ENCODE measurements around the gene CCDC152.

CCDC152 gene

GRCh38 chr5:42822548-42822947 lies 65.9 kb downstream of the CCDC152 start:
- no peak for DNase-seq
- no peak overlapping the region for H3K9ac ChIP-seq (ENCODE audit: low read length)
- WGBS (ENCODE audit: extremely low coverage, insufficient coverage, low lambda C conversion rate), result no CpG with 5 or more reads among the region's 2 CpGs

GRCh38 chr5:42824347-42824976 lies 67.8 kb downstream of the CCDC152 start:
- Histone ChIP-seq H3K79me1 (ENCODE audit: low read length) (no peaks in the 10 kb centered on the region), H4K8ac (ENCODE audit: low read depth, low read length) (no peak overlapping the region), H3K36me3 (ENCODE audit: control insufficient read depth, insufficient read depth, low read length) (no peaks in the 10 kb centered on the region), H3K27ac (ENCODE audit: low read depth, low read length) (no peak overlapping the region), H3K79me2 (ENCODE audit: control insufficient read depth, insufficient read depth, low read length) (no peaks in the 10 kb centered on the region), H3K4me1 (ENCODE audit: control insufficient read depth, low read depth, low read length) (no peaks in the 10 kb centered on the region), H3K18ac (ENCODE audit: low read length) (no peak overlapping the region), H2BK120ac (ENCODE audit: low read depth, low read length) (no peak overlapping the region), H4K5ac (ENCODE audit: low read length) (no peak overlapping the region), H3K27me3 (ENCODE audit: insufficient read depth, low read length, poor library complexity) (no peaks in the 10 kb centered on the region), H3K4me3 (ENCODE audit: low read length) (no peak overlapping the region), H3K4ac (ENCODE audit: low read depth, low read length) (no peak overlapping the region), H3K9ac (ENCODE audit: low read length) (no peak overlapping the region), H2BK5ac (ENCODE audit: low read length) (no peak overlapping the region), H3K4me2 (ENCODE audit: low read length) (no peak overlapping the region), H2BK15ac (replicated peaks; ENCODE audit: low read depth) (no peak overlapping the region), H3K23ac (ENCODE audit: low read length) (no peak overlapping the region), H2AK5ac (ENCODE audit: low read length) (no peak overlapping the region), H3K56ac (ENCODE audit: low read length) (no peak overlapping the region)
- WGBS (ENCODE audit: extremely low coverage, insufficient coverage, low lambda C conversion rate), result no CpG with 5 or more reads among the region's 7 CpGs
- no peak for DNase-seq

More at GRCh38 chr5:42822548-42822947, 65.9 kb downstream of the CCDC152 start:
- H3K56ac ChIP-seq (ENCODE audit: low read length), result no peak overlapping the region
- H2BK15ac ChIP-seq (replicated peaks; ENCODE audit: low read depth), result no peak overlapping the region
- no peak overlapping the region for H3K27ac ChIP-seq (ENCODE audit: low read depth, low read length)
- H3K27me3 ChIP-seq (ENCODE audit: insufficient read depth, low read length, poor library complexity), result no peaks in the 10 kb centered on the region
- H3K23ac ChIP-seq (ENCODE audit: low read length), result no peak overlapping the region
- no peak overlapping the region for H3K4ac ChIP-seq (ENCODE audit: low read depth, low read length)
- no peaks in the 10 kb centered on the region for H3K4me1 ChIP-seq (ENCODE audit: control insufficient read depth, low read depth, low read length)
- no peak overlapping the region for H2AK5ac ChIP-seq (ENCODE audit: low read length)
- no peak overlapping the region for H2BK5ac ChIP-seq (ENCODE audit: low read length)
- no peaks in the 10 kb centered on the region for H3K36me3 ChIP-seq (ENCODE audit: control insufficient read depth, insufficient read depth, low read length)
- no peak overlapping the region for H3K4me3 ChIP-seq (ENCODE audit: low read length)
- no peak overlapping the region for H4K5ac ChIP-seq (ENCODE audit: low read length)
- no peak overlapping the region for H2BK120ac ChIP-seq (ENCODE audit: low read depth, low read length)
- H3K18ac ChIP-seq (ENCODE audit: low read length), result no peak overlapping the region
- no peaks in the 10 kb centered on the region for H3K79me2 ChIP-seq (ENCODE audit: control insufficient read depth, insufficient read depth, low read length)
- H4K8ac ChIP-seq (ENCODE audit: low read depth, low read length), result no peak overlapping the region
- H3K79me1 ChIP-seq (ENCODE audit: low read length), result no peaks in the 10 kb centered on the region
- H3K4me2 ChIP-seq (ENCODE audit: low read length), result no peak overlapping the region

- no peaks in the 10 kb centered on the region for H3K4me1 ChIP-seq (ENCODE audit: control insufficient read depth, low read depth, low read length)
- no peak overlapping the region for H3K27ac ChIP-seq (ENCODE audit: low read depth, low read length)
- H3K79me2 ChIP-seq (ENCODE audit: control insufficient read depth, insufficient read depth, low read length), result no peaks in the 10 kb centered on the region
- H3K9ac ChIP-seq (ENCODE audit: low read length), result no peak overlapping the region
- no peak overlapping the region for H3K4me3 ChIP-seq (ENCODE audit: low read length)
- H3K4ac ChIP-seq (ENCODE audit: low read depth, low read length), result no peak overlapping the region
- DNase-seq, result no peak
- no peak overlapping the region for H3K23ac ChIP-seq (ENCODE audit: low read length)
- H3K56ac ChIP-seq (ENCODE audit: low read length), result no peak overlapping the region
- H3K18ac ChIP-seq (ENCODE audit: low read length), result no peak overlapping the region
- WGBS (ENCODE audit: extremely low coverage, insufficient coverage, low lambda C conversion rate), result no CpG with 5 or more reads among the region's 9 CpGs
- H2BK15ac ChIP-seq (replicated peaks; ENCODE audit: low read depth), result no peak overlapping the region
- H2BK120ac ChIP-seq (ENCODE audit: low read depth, low read length), result no peak overlapping the region
- H3K27me3 ChIP-seq (ENCODE audit: insufficient read depth, low read length, poor library complexity), result no peaks in the 10 kb centered on the region
- H4K8ac ChIP-seq (ENCODE audit: low read depth, low read length), result no peak overlapping the region
- H4K5ac ChIP-seq (ENCODE audit: low read length), result no peak overlapping the region
- H3K4me2 ChIP-seq (ENCODE audit: low read length), result no peak overlapping the region
- H3K36me3 ChIP-seq (ENCODE audit: control insufficient read depth, insufficient read depth, low read length), result no peaks in the 10 kb centered on the region
- H3K79me1 ChIP-seq (ENCODE audit: low read length), result no peaks in the 10 kb centered on the region
- no peak overlapping the region for H2BK5ac ChIP-seq (ENCODE audit: low read length)
- H2AK5ac ChIP-seq (ENCODE audit: low read length), result no peak overlapping the region
Measured at GRCh38 chr5:42825422-42826148, 69.0 kb downstream of the CCDC152 start.

- Histone ChIP-seq H3K56ac (ENCODE audit: low read length) (no peak overlapping the region), H3K18ac (ENCODE audit: low read length) (no peak overlapping the region)
Measured at GRCh38 chr5:42826757-42827515, 70.3 kb downstream of the CCDC152 start.

GRCh38 chr5:42828671-42829070 lies 72.1 kb downstream of the CCDC152 start:
- Histone ChIP-seq H3K4me2 (ENCODE audit: low read length) (no peak overlapping the region), H4K5ac (ENCODE audit: low read length) (no peak overlapping the region), H2BK15ac (replicated peaks; ENCODE audit: low read depth) (no peak overlapping the region), H3K36me3 (ENCODE audit: control insufficient read depth, insufficient read depth, low read length) (no peaks in the 10 kb centered on the region), H2AK5ac (ENCODE audit: low read length) (no peak overlapping the region), H2BK5ac (ENCODE audit: low read length) (no peak overlapping the region), H3K27me3 (ENCODE audit: insufficient read depth, low read length, poor library complexity) (no peaks in the 10 kb centered on the region), H3K23ac (ENCODE audit: low read length) (no peak overlapping the region), H3K79me2 (ENCODE audit: control insufficient read depth, insufficient read depth, low read length) (no peaks in the 10 kb centered on the region), H3K79me1 (ENCODE audit: low read length) (no peaks in the 10 kb centered on the region), H3K27ac (ENCODE audit: low read depth, low read length) (no peak overlapping the region), H3K4me1 (ENCODE audit: control insufficient read depth, low read depth, low read length) (no peaks in the 10 kb centered on the region), H4K8ac (ENCODE audit: low read depth, low read length) (no peak overlapping the region), H3K4ac (ENCODE audit: low read depth, low read length) (no peak overlapping the region), H3K9ac (ENCODE audit: low read length) (no peak overlapping the region), H3K4me3 (ENCODE audit: low read length) (no peak overlapping the region), H3K18ac (ENCODE audit: low read length) (no peak overlapping the region), H2BK120ac (ENCODE audit: low read depth, low read length) (no peak overlapping the region), H3K56ac (ENCODE audit: low read length) (no peak overlapping the region)
- WGBS (ENCODE audit: extremely low coverage, insufficient coverage, low lambda C conversion rate), result no CpG with 5 or more reads among the region's 2 CpGs
- DNase-seq, result no peak

More at GRCh38 chr5:42826757-42827515, 70.3 kb downstream of the CCDC152 start:
- Histone ChIP-seq H2BK120ac (ENCODE audit: low read depth, low read length) (no peak overlapping the region), H2BK5ac (ENCODE audit: low read length) (no peak overlapping the region), H3K4ac (ENCODE audit: low read depth, low read length) (no peak overlapping the region), H3K23ac (ENCODE audit: low read length) (no peak overlapping the region), H4K5ac (ENCODE audit: low read length) (no peak overlapping the region), H3K79me2 (ENCODE audit: control insufficient read depth, insufficient read depth, low read length) (no peaks in the 10 kb centered on the region), H3K27ac (ENCODE audit: low read depth, low read length) (no peak overlapping the region), H2BK15ac (replicated peaks; ENCODE audit: low read depth) (no peak overlapping the region), H3K79me1 (ENCODE audit: low read length) (no peaks in the 10 kb centered on the region), H3K36me3 (ENCODE audit: control insufficient read depth, insufficient read depth, low read length) (no peaks in the 10 kb centered on the region), H3K27me3 (ENCODE audit: insufficient read depth, low read length, poor library complexity) (no peaks in the 10 kb centered on the region), H3K4me1 (ENCODE audit: control insufficient read depth, low read depth, low read length) (no peaks in the 10 kb centered on the region), H3K9ac (ENCODE audit: low read length) (no peak overlapping the region), H4K8ac (ENCODE audit: low read depth, low read length) (no peak overlapping the region), H3K4me2 (ENCODE audit: low read length) (no peak overlapping the region), H2AK5ac (ENCODE audit: low read length) (no peak overlapping the region), H3K4me3 (ENCODE audit: low read length) (no peak overlapping the region)
- WGBS (ENCODE audit: extremely low coverage, insufficient coverage, low lambda C conversion rate), result no CpG with 5 or more reads among the region's 2 CpGs
- DNase-seq, result no peak
